CD4-positive, alpha-beta T cell treated with Interleukin-21 for 1 hour (primary cell): ENCODE data around the gene SPAG4.

Source experiments
- DNase-seq: peaks from one replicate; pipeline ENCODE4 v3.0.0-alpha.2; 2020

The SPAG4 gene

GRCh38 chr20:35625584-35626385 lies 10.2 kb downstream of the SPAG4 start:
- no peak for DNase-seq

- DNase-seq: no peak
These were observed 10.9 kb downstream of the SPAG4 start for GRCh38 chr20:35626386-35627001.

GRCh38 chr20:35627121-35627520 lies 11.5 kb downstream of the SPAG4 start:
- no peak for DNase-seq

GRCh38 chr20:35629427-35630145 lies 14.0 kb downstream of the SPAG4 start:
- DNase-seq: no peak

- DNase-seq: no peak
These were observed 15.0 kb downstream of the SPAG4 start for GRCh38 chr20:35630636-35631035.

GRCh38 chr20:35632539-35633115 lies 17.0 kb downstream of the SPAG4 start:
- DNase-seq: no peak

GRCh38 chr20:35635652-35636051 lies 20.0 kb downstream of the SPAG4 start:
- DNase-seq: no peak

GRCh38 chr20:35636095-35636494 lies 20.5 kb downstream of the SPAG4 start:
- no peak for DNase-seq

GRCh38 chr20:35637276-35637675 lies 21.6 kb downstream of the SPAG4 start:
- no peak for DNase-seq

GRCh38 chr20:35638751-35639150 lies 23.1 kb downstream of the SPAG4 start:
- no peak for DNase-seq

GRCh38 chr20:35640724-35641123 lies 25.1 kb downstream of the SPAG4 start:
- DNase-seq: no peak

GRCh38 chr20:35641743-35642142 lies 26.1 kb downstream of the SPAG4 start:
- no peak for DNase-seq

GRCh38 chr20:35643045-35643444 lies 27.4 kb downstream of the SPAG4 start:
- DNase-seq: no peak

- no peak for DNase-seq
These were observed 29.2 kb downstream of the SPAG4 start for GRCh38 chr20:35644806-35645205.

- no peak for DNase-seq
These were observed 33.2 kb downstream of the SPAG4 start for GRCh38 chr20:35648836-35649235.

- no peak for DNase-seq
These were observed 35.0 kb downstream of the SPAG4 start for GRCh38 chr20:35650632-35651031.

- no peak for DNase-seq
These were observed 36.3 kb downstream of the SPAG4 start for GRCh38 chr20:35651958-35652357.

- DNase-seq: no peak
These were observed 37.2 kb downstream of the SPAG4 start for GRCh38 chr20:35652641-35653429.

- DNase-seq: no peak
These were observed 37.8 kb downstream of the SPAG4 start for GRCh38 chr20:35653430-35653734.

- no peak for DNase-seq
These were observed 38.3 kb downstream of the SPAG4 start for GRCh38 chr20:35653893-35654292.

GRCh38 chr20:35654415-35654814 lies 38.8 kb downstream of the SPAG4 start:
- DNase-seq: no peak

- DNase-seq: no peak
These were observed 41.6 kb downstream of the SPAG4 start for GRCh38 chr20:35657271-35657670.
